H1 (cell line): ENCODE measurements around the gene PXK.

Experiments used
- EZH2 ChIP-seq: fragments of 200-600 bp; sonication (generic); IDR thresholded peaks from 2 replicates; pipeline ENCODE4 v1.7.1; 2012; ENCODE audit warnings: low read depth, mild to moderate bottlenecking, moderate library complexity, low read length, inconsistent platforms; ENCODE audit not compliant: severe bottlenecking
- GTF2F1 ChIP-seq: IDR thresholded peaks from 2 replicates; pipeline ENCODE4 v1.6.1; 2012; ENCODE audit warnings: low read depth, low read length, improper control_type of control experiment, borderline replicate concordance
- KDM1A ChIP-seq: fragments of 200-600, 300-600 bp; sonication (generic); IDR thresholded peaks from 2 replicates; pipeline ENCODE4 v1.7.1; 2016; ENCODE audit warnings: mild to moderate bottlenecking, low read length, borderline replicate concordance
- MAFK ChIP-seq: IDR thresholded peaks from 2 replicates; pipeline ENCODE4 v1.6.1; 2012; ENCODE audit warnings: low read depth, mild to moderate bottlenecking, improper control_type of control experiment, low read length
- POU5F1 ChIP-seq: IDR thresholded peaks from 2 replicates; pipeline ENCODE4 v1.6.1; 2011; ENCODE audit warnings: low read depth, mild to moderate bottlenecking, low read length, moderate library complexity
- SP2 ChIP-seq: IDR thresholded peaks from 2 replicates; pipeline ENCODE4 v1.6.1; 2012; ENCODE audit warnings: mild to moderate bottlenecking, low read length, inconsistent platforms
- SRF ChIP-seq: IDR thresholded peaks from 2 replicates; pipeline ENCODE4 v1.6.1; 2011; ENCODE audit warnings: mild to moderate bottlenecking, low read depth, low read length, moderate library complexity
- YY1 ChIP-seq: IDR thresholded peaks from 2 replicates; pipeline ENCODE4 v1.6.1; 2011; ENCODE audit warnings: low read depth, mild to moderate bottlenecking, low read length
- TF ChIP-seq, protein P1 (sequence below), 3 experiments: IDR thresholded peaks; 1 replicate in 2 of 3; 2 replicates in 1 of 3; pipeline versions ENCODE4 v1.5.1 to v1.6.1; 2011; ENCODE audit warnings: low read length in 3 of 3, mild to moderate bottlenecking in 3 of 3, inconsistent platforms in 2 of 3, low read depth in 1 of 3, moderate library complexity in 1 of 3; ENCODE audit not compliant: insufficient read depth in 1 of 3; ENCODE audit errors: control extremely low read depth in 1 of 3

DNA sequence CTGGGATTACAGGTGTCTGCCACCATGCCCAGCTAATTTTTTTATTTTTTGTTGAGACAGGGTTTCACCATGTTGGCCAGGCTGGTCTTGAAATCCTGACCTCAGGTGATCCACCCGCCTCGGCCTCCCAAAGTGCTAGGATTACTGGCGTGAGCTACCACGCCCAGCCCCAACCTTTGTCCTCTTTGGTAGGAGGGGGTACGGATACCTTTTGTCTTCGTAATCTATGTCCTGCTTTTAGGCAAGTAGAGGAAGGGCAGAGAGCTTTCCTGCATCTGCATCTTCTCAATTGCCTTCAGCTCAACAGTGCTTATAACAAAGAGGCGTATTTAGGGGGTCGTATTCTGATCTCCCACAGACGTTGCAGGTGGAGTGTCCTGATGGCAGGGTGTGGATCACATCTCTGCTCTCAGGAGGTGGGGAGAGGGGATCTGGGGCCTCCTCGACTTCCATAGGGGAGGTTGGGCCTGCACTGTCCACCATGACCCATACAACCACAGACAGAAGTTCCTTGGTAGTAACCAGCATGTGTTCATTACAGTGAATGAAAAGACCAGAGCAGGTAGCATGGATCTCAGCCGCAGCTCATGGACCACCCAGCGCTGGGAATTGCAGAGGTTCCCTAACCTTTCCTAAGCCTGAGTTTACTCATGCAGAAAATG, 137.8 kb downstream of the PXK start:
- TF ChIP-seq MAFK (no peak), SP2 (no peak), GTF2F1 (no peak), YY1 (no peak), KDM1A (no peak), EZH2 (no peak), POU5F1 (no peak), SRF (no peak)
- TF ChIP-seq, protein P1, sequence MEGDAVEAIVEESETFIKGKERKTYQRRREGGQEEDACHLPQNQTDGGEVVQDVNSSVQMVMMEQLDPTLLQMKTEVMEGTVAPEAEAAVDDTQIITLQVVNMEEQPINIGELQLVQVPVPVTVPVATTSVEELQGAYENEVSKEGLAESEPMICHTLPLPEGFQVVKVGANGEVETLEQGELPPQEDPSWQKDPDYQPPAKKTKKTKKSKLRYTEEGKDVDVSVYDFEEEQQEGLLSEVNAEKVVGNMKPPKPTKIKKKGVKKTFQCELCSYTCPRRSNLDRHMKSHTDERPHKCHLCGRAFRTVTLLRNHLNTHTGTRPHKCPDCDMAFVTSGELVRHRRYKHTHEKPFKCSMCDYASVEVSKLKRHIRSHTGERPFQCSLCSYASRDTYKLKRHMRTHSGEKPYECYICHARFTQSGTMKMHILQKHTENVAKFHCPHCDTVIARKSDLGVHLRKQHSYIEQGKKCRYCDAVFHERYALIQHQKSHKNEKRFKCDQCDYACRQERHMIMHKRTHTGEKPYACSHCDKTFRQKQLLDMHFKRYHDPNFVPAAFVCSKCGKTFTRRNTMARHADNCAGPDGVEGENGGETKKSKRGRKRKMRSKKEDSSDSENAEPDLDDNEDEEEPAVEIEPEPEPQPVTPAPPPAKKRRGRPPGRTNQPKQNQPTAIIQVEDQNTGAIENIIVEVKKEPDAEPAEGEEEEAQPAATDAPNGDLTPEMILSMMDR (IDR thresholded peaks at IDR 0.05; ENCODE audit: control extremely low read depth in 1 of 3, insufficient read depth in 1 of 3, low read depth in 1 of 3, low read length in 3 of 3), result no peak
